Fibroblast of peridontal ligament (primary cell): ENCODE measurements around the gene TPCN2.

Experiments
- DNase-seq: peaks from one replicate; pipeline ENCODE4 v3.0.0-alpha.2; 2010; ENCODE audit errors: extremely low read depth

Gene TPCN2

DNA sequence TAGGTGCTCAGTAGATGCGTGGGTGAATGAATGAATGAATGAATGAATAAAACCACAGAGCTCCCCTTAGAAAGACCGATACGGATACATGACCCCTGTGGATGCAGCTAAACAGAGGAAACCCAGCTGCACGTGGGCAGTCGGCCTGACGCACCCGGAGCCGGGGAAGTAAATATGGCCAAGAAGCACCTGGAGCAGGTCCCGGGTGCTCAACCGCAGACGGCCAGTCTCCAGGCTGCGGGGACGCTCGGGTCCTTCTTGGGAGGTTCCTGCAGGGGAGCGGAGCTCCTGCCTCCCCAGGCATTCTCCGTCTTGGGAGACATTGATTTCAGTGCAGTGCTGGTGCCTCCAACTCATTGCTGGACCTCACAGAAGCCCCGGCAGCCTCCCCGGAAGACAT lies 11.7 kb upstream of the TPCN2 start:
- DNase-seq = no peak

DNA sequence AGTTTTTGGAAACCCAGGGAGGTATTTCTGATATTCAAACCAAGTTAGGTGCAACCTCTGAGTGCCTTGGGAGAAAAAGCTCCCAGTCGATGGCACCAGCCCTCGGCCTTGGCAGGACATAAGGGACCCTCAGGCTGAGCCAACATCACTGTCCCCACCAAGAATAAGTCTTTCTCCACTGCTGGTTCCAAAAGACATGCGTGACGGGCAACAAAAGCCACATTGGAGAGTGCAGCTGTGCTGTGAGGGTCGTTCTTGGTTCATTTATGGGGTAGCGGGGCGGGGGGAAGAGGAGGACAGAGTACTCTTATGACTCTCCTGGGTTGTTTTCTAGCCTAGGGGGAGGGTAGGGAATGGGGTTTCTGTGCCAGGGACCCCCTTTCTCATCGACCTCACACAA lies 11.2 kb upstream of the TPCN2 start:
- DNase-seq = no peak

DNA sequence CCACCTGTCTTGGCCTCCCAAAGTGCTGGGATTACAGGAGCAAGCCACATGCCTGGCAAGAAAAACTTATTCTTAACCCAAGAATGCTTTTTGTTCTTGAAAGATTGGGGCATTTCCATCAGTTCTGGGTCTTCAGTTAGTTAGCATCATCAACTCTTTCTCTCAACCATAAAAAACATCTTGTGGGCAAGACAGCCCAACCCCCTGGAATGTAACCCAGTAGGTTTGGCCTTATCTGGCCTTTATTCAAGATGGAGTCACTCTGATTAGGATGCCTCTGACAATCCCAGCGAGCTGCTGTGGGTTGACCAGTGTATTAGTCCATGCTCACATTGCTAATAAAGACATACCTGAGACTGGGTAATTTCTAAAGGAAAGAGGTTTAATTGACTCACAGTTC lies 9.2 kb upstream of the TPCN2 start:
- DNase-seq = peak; percentile 86

DNA sequence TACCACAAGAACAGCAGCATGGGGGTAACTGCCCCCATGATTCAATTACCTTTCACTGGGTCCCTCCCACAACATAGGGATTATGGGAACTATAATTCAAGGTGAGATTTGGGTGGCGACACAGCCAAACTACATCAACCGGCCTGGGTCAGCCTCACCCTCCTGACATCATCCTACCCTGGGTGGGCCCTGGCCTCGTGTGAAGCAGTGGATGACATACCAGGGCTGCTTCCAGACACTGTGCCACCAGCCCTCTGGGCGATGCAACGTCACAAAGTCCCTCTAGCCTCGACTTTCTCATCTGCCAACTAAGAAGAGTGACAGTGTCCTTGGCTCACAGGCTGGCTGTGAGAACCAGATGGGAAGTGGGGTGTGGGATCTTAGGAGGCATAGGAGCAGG lies 8.7 kb upstream of the TPCN2 start:
- no peak for DNase-seq

DNA sequence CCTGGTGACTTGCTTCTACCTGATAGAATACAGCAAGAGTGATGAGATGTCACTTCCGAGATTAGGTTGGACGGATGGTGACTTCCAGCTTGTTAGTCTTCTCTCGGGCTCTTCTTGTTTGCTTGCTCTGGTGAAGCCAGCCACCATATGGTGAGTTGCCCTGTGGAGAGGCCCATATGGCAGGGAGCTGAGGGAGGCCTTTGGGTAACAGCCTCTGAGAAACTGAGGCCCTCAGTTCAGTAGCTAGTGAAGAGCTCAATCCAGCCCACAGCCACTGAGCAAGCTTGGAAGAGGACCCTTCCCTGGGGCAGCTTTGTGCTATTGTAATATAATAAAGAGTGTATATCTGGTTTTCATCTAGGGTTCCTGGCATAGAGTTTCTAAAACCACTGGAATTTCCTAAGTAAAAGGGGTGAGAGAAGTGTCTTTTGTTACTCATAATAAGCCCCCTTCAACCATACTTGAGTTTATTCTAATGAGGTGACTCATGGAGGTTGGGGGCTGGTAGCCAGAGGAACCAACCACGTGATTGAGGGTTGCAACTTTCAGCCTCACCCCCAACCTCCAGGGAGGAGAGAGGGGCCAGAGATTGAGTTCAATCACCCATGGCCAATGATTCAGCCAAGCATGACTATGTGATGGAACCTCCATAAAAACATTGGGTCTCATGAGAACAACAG lies 8.0 kb upstream of the TPCN2 start:
- DNase-seq = peak; percentile 97

DNA sequence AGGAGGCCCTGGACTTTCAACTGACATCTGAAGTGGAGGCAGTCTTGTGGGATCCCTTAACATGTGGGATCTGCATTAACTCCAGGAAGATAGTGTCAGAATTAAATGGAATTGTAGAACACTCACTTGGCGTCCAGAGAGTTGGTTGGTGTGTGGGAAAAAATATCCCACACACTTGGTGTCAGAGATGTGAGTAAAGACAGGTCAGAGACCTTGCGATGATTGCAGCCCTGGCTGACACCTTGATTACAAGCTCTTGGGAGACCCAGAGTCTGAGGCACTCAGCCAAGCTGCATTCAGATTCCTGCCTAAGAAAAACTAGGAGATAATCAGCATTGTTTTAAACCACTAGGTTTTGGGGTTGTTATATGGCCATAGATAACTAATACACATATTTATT lies 7.2 kb upstream of the TPCN2 start:
- DNase-seq = peak; percentile 66

DNA sequence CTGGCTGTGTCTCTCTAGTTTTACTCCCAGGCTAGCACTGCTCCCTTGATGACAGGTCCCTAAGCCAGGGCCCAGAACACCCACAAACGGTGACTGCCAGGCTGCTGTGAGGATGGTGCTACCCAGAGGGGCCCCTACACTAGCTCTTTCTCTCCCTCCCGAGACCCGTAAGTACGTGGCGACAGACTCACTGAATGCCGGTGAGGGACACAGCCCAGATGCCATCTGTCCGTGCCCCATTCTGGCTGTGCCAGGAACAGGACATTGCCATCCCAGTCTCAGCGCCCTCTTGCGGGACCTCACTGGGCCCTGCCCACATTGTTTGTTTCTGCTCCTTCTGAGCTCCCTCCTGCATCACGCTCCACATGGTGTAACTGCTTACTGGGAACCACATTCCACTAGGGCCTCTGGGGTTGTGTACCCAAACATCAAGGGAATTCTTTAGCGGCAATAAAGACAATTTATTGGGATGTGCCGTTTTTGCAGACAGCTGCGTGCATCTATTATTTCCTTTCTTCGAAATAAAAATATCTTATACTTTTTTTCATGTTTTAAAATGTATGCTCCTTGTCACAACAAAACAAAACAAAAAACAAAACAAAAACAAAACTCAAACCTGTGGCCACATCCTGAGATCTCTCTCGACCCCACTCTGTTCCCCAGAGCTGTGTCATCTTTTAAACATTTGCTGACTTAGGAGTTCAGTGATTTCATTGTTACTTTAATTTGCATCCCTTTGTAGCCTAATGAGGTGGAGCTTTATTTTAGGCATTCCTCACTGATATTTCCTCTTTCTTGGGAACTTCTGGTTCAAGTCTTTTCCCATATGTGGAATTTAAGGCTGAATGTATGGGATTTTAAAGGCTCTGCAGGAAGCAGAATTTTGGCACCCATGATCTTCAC lies 4.4 kb upstream of the TPCN2 start:
- DNase-seq = peak; percentile 77

DNA sequence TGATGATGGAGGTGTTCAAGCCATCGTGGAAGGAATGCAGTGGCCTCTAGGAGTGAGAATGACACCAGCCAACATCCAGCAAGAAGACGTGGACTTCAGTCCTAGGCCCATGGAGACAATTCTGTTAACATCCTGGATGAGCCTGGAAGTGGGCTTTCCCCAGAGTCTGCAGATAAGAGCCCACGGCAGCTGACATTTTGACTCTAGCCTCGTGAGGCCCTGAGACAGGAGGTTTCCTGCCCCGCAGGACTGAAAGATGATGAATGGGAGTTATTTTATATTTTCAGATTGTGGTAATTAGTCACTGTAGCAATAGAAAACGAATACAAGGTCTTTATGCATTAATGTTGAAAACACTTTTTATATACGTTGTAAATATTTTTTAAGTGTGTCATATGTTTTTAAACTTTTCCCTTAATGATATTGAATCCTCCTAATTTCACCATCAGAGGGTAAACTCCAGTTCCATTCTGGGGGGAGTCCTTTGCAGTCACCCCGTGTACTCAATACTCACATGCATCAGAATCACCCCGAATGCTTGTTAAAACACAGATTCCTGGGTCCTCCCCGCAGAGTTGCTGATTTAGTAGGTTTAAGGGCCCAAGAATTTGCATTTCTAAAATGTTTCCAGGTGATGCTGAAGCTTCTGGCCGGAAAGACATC lies 570 bp upstream of the TPCN2 start:
- DNase-seq = no peak

DNA sequence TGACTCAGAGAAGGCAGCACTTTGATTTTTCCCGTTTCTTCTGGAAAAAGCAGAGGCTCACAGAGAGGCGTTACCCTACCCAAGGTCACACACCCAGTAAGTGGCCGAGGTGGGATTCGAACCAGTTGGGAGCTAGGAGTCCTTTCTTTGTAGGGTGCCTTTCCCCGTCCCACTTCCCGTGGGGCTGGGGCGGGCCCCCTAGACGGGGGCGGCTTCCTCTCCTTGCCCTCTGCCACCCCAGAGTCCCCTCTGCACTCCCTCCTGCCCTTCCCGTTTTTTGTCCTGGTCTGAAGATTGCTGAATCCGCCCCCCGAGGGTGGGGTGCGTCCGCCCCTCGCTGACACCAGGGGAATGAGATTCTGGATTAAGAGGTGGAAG lies 747 bp downstream of the TPCN2 start:
- no peak for DNase-seq

DNA sequence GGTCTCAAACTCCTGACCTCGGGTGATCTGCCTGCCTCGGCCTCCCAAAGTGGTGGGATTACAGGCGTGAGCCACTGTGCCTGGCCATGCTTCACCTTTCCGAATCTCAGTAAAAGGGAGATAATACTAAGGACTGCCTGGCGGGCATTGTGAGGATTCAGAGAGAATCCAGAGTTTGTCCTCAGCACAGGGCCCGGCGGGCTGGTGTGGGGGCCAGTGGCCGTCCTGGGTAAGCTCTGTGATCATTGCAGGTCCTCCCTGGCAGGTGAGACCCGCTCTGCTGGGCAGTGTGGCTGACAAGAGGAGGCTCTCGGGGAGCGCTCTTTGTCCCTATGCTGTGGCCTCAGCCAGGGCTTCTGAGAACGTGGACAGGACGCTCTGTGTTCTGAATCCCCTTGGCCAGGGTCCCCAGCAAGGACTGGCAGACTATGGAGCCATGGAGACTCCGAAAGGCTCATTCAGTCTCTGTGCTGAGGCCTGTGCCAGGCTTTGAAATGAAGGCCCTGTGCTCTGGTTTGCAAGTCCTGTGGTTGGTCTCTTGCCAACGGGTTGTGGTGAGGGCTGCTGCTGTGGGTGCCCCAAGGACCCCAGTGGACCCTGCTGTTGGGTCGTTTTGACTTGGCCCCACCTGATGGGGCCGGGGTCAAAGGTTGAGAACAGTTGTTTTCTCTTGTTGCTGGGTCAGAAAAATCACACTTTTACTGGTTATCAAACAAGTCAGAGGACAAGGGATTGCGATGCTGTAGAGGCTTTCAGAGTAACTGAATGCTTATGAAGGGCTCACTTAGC lies 2.1 kb downstream of the TPCN2 start:
- no peak for DNase-seq

DNA sequence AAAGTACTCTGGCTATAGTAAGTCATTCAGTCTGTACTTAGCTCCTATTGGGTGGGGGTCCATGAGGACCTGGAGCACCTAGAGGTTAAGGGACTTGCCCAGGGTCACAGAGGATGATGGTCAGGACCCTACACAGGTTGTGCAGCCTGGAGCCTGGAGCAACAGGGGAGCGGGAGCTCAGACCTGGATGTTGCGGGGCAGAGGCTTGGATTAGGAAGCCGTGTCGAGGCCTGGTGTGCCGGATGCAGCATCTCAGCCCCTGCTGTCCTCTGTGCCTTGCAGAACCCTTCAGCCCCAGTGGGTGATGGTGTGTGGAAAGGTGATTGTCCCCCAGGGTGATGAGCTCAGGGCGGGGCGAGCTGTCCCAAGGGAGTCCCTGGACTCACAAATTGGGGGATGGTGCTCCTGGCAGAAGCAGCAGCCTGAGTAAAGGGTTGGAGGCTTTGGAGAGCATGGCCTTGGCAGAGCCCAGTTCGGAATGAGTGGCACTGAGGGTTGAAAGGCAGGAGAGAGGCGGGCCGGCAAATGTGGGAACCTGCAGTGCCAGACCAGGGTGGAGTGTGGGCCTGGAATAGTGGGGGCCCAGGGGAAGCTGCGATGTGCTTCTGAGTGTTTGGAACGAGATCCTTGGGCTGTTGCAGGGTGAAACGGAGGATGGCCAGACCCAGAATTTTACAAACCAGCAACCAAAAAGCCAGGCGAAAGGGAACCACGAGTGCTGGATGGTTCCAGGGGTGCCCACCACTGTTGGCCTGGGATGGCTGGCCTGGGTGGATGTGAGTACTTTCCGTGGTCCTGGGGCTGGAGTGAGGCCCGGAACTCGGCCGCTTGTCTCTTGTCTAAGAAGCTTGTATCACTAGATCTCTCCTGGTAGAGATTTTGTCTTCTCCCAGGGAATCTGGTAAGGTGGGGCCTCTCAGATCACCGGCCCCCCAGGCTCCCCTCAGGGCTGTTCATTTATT lies 2.9 kb downstream of the TPCN2 start:
- no peak for DNase-seq

DNA sequence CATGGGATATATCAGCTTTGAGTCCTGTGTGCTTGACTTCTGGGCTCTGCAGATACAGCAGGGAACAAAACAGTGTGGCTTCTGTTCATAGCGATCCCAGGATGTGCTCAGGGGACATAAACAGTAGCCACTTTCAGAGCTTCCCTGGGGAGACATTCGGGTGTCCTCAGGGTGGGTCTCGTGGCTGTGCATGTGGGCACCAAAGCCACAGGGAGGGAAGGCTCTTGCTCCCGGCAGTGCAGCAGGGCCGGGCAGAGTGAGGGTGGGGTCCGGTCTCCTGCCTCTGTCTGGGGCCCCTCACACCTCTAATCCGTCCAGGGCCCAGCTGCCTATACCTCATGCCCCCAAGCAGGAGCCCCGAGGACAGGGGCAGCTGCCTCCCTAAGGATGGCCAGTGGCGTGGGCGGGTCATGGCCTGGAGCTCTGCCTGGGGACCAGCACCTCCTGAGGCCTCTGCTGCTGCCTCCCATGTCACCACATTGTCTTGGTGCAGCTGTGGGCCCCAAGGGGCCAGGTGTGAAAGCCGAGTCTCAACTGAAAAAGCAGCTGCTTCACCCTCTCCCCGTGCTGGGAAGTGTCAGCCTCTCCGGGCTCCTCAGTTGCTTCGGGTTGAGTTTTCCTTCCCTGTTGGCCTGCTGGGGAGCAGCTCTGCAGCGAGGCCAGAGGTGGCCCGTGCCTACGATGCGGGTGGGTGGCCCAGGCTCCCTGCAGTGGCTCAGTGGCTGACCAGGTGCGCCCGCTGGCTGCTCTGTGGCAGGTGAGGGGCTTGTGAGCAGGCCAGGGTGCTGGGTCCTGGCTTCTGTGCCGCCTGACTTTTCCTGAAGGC lies 3.8 kb downstream of the TPCN2 start:
- no peak for DNase-seq

DNA sequence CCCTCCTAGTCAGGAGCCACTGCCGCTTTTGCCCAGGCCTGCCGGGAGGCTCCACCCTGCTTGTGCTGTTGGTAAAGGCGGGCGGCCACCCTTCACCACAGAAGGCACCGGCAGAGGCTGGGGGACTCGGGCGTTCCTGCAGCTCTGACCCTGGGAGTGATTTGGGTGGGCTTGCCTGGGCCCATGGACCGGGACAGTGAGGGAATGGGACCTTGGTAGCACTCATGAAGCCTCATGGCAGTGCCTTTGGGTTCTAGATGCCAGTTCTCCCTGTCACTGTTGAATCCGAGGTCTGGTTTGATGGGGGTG lies 4.4 kb downstream of the TPCN2 start:
- DNase-seq = no peak

DNA sequence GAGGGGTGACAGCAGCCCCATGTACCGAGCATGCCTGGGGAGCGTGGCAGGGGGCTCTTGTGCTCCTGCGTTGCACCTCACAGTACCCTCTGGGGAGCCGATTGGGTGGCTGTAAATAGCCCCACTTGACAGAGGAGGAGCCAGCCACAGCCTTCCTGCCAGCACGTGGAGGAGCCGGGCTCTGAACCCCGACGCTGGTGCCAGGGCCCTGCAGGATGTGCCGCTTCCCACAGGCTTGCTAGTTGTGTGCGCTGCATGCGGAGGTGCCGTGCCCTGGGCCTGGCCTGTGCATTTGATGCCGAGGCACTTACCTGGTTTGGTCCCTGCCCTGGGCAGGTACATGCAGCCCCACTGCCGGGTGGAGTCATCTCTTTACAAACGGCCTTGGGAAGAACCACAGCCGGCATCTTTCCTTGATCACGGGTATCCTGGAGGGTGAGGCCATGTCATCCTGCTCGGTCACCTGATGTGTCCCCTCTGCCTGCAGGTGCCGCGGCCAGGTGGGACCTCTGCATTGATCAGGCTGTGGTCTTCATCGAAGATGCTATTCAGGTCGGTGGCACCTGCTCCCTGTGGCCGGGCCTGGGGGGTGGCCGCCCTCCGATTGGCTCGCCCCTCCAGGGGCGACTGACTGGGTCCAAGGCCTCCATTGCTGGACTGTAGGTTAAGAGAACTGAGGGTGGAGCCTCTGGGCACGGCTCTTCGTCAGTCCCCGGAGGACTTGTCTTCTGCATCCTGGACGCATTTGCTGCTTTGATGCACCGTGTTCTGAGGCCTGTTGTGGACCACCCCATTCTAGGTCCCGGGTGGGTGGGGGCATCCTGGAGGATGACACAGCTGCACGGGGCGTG lies 5.0 kb downstream of the TPCN2 start:
- no peak for DNase-seq

DNA sequence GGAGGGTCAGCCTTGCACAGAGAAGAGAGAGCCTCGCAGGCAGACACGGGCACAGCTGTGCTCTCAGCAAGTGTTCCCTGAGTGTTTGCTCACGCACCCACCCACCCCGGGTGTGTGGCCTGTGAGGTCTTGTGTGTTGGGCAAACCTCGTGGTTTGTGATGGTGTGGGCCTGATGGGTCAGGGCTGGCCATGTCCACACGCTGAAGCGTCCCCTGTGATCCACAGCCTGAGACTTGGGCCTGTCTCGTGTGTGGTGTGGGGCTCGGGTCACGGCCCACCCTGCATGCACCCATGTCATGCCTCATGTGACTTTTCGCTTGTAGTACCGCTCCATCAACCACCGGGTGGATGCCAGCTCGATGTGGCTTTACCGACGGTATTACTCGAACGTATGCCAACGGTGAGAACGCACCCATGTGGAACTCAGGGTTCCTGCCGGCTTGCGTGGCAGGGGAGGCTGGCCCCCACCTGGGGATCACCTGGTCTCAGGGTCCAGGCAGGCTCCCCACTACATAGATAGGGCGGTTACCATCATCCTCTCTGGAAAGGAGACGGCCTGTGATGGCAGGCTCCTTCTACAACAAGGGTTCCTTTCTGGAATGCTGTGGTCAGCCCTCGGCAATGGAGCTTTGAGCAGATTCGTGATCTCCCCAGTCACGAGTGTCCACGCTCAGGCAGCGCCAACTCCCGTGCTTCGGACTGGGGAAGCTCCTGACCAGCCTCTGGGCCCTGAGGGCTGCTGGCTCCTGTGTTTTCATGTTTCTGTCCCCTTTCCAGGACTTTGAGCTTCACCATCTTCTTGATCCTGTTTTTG lies 5.9 kb downstream of the TPCN2 start:
- DNase-seq = no peak

DNA sequence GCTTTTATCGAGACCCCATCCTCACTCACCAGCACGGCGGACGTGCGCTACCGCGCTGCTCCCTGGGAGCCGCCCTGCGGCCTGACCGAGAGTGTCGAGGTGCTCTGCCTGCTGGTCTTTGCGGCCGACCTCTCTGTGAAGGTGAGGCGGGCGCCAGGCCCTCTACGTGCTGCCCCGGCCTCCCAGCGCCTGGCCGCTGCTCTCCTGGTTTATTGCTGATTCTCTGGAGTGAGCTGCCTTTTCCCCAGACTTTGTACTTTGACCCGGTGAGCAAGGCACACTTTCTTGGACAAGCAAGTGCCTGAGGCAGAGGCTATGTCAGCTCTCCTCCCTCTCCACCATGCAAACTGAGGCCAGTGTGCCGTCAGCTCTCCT lies 6.5 kb downstream of the TPCN2 start:
- no peak for DNase-seq

DNA sequence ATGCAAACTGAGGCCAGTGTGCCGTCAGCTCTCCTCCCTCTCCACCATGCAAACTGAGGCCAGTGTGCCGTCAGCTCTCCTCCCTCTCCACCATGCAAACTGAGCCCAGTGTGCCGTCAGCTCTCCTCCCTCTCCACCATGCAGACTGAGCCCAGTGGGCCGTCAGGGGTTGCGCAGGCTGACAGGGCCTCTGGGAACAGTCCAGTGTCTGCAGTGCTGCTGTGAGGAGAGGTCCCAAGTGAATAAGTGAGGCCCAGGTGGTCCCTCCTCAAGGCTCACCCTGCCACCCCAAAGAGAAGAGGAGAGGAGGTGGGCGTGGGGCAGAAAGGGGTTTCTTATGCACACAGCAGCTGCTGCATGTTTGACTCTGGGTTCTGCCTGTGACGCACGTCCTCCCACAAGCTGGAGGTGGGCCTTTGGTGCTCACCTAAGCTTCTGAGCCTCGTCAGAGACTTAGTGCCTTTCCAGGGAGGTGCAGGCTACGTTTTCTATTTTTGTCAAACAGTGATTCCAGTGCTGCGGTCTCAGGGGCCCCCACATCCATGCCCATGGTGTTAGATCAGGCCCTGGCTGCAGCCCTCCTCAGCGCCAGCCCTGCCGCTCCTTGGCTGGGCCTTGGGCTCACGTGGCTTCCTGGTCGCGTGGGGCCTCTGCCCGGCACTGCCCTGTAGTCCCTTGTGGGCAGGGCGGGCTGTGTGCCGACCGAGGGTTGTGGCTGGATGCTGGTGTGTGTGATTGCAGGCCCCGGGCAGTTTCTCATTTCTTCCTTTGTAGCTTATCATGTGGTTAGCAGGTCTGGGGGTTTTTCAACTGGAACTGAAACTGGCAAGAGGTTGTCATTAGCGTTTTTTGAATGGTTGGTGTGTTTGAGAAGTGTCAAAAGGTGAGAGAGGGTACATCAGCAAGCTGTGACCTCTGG lies 7.1 kb downstream of the TPCN2 start:
- no peak for DNase-seq
